HTERT RPE-1 (cell line): ENCODE data around the gene ME1.
"Not testable (repeated sequence)": the region's sequence is repeated elsewhere in the genome, so short reads cannot be mapped to it uniquely, and the experiment has no call there.

ENCODE experiments used
- in situ Hi-C: fragments of 300-500 bp; cut with MboI; formaldehyde crosslinking; loops from 4 replicates; pipeline ENCODE4 v1.14.3; 2020; ENCODE audit warnings: low sequenced_read_pairs

The ME1 gene

GRCh38 chr6:83430611-83431544 lies at the start of gene ME1:
Gene ME1 (minus strand): TSS chr6:83431051. CDS start chr6:83430954, 97 bp downstream.
- in situ Hi-C loops: no loop called here

DNA sequence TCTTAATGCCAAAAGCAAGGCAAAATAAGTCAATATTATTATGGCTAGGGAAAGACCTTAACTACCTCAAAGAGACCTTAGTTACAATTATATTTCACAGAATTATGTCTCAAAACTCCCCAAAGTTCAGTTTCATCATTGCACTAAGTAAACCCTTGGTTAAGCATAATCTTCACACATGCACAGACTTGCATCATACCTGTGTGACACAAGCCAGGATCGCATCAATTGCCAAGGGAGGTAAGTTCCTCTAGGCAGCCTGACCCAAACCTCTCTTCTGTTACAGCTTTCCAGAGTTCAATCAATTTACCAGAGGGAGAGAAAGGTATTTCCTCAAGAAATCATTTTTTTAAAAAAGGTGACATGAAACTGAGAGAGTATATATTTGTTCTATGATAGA lies 49.6 kb upstream of the ME1 start:
- in situ Hi-C loops: no loop called here

GRCh38 chr6:83479389-83479788 lies 48.5 kb upstream of the ME1 start:
- in situ Hi-C loops: no loop called here

- in situ Hi-C loops: no loop called here
These were observed 46.1 kb upstream of the ME1 start for GRCh38 chr6:83476971-83477370.

GRCh38 chr6:83474309-83474708 lies 43.5 kb upstream of the ME1 start:
- in situ Hi-C loops: no loop called here

DNA sequence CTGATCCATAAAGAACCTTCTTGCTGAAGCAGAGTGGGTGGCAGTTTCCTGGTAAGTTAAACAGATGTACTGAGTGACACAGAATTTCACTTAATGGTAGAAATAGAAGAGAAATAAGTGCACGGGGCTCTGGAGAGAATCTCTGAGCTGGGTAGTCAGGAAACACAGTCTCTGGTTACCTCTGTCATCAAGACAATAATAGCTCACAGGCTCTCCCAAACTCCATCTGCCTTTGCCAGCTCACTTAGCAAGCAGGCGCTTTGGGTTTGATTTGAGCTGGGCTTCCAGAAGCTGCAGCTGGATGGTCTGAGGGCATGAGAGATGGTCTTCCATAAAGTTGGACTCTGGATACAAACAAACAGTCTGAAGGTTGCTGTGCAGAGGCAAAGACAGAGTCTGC lies 41.9 kb upstream of the ME1 start:
- in situ Hi-C loops: no loop called here

- in situ Hi-C loops: no loop called here
These were observed 39.7 kb upstream of the ME1 start for GRCh38 chr6:83470587-83470986.

- in situ Hi-C loops: no loop called here
These were observed 39.1 kb upstream of the ME1 start for GRCh38 chr6:83470001-83470400.

GRCh38 chr6:83467620-83468036 lies 36.8 kb upstream of the ME1 start:
- in situ Hi-C loops: no loop called here

DNA sequence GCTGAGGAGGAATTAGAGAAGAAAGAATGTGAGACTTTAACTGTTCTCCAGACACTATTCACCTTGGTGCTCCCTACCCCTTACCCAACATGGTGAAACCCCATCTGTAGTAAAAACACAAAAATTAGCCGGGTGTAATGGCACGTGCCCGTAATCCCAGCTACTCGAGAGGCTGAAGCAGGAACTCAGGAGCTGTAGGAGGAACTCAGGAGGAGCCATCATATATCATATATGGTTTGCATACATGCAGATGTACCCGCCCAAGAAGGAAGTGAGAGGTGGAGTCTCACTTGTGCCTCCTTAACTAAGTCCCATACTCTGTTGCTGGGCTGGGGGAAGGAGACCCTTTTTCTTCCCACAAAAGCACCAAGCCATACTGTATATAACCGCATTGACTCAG lies 35.5 kb upstream of the ME1 start:
- in situ Hi-C loops: no loop called here

GRCh38 chr6:83464381-83465140 lies 33.7 kb upstream of the ME1 start:
- in situ Hi-C loops: no loop called here

GRCh38 chr6:83463886-83464285 lies 33.0 kb upstream of the ME1 start:
- in situ Hi-C loops: no loop called here

DNA sequence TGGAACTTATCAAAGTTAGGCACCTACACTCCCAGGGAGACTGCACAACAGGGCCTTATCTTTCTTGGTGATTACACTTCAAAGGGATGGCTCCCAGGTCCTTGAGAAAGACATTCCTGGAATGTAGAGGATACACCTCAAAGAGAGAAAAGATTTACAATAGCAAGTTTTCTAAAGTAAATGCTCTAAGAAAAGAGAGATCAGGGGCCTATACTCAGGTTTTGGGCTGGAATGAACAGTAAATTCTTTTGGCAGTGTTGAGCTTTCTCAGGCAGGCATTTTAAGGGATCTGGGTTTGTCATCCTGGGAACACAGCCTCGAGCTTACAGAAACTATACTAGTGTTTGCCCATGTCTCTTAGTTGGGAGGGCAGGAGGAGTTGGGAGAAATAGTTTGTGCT lies 31.7 kb upstream of the ME1 start:
- in situ Hi-C loops: no loop called here

- in situ Hi-C loops: no loop called here
These were observed 30.6 kb upstream of the ME1 start for GRCh38 chr6:83461438-83461837.

DNA sequence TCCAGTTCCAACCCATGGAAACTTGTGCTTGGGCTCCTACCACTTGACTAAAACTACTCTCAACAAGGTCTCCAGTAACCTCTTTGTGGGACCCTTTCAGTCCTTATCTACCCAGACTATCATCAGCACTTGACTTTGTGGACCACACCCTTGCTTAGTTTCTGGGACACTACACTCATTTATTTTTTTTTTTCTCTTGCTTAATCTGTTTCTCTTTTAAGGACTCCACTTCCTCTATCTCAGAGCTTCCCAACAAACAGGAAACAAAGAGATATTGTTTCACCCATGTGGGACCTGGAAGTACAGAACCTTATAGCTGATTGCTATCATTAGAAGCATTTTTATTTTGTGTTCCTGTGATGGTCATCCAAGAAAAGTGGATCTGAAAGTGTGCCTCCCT lies 28.8 kb upstream of the ME1 start:
- in situ Hi-C loops: no loop called here

GRCh38 chr6:83450015-83450414 lies 19.2 kb upstream of the ME1 start:
- in situ Hi-C loops: not testable (repeated sequence)

GRCh38 chr6:83444086-83444699 lies 13.3 kb upstream of the ME1 start:
- in situ Hi-C loops: not testable (repeated sequence)

DNA sequence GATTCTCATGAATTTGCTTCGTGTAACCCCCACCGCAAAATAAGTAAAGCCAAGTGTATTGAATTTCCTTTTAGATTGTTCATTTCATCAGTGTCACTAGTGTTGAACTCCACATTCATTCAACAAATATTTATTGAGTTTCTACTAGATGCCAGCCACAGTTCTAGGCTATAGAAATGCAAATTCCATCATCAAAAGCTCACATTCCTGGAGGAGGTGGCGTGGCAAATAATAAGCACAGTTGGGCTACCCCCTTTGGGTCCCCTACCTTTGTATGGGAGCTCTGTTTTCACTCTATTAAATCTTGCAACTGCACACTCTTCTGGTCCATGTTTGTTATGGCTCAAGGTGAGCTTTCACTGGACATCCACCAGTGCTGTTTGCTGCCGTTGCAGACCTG lies 12.7 kb upstream of the ME1 start:
- in situ Hi-C loops: no loop called here

DNA sequence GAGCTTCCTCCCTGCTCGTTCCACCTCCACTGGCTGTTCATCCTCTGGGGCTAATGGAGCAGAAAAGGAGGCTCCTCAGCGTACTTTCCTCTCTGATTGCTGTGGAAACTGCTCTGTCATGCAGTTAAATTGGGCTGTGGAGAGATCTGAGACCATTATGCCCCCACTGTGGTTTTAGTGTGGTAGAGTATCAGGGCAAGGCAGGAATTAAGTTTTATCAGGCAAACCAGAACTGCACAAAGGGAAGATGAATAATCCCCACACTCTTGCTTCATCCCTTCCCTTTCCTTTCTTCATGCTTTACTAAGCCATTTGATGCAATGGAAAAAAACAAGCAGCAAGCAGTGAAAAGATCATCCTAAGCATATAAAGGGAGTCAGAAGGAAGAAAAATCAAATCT lies 11.9 kb upstream of the ME1 start:
- in situ Hi-C loops: no loop called here

DNA sequence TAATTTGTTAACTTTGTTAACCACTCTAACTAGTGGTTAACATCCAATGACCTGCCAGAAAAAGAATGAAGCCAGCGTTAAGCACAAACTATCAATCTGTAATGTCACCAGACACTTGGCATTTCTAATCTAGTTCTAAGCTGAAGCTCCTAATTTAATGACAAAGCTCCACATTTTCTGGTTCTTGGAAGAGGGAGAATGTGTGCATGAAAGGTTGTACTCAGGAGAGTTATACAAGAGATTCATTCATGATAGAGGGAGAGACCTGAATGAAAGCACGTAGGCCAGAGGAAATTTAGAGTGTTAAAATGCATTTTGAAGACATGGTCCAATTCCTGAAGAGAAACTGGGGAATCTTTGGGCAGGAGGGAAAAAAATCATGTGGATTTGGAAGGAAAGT lies 8.3 kb upstream of the ME1 start:
- in situ Hi-C loops: no loop called here

GRCh38 chr6:83436674-83437073 lies 5.8 kb upstream of the ME1 start:
- in situ Hi-C loops: no loop called here

GRCh38 chr6:83433177-83433576 lies 2.3 kb upstream of the ME1 start:
- in situ Hi-C loops: no loop called here
